Astrocyte (in vitro differentiated cells and primary cell): ENCODE data around the gene IRF1. TPM values are rescaled to one million over a fixed set of nuclear protein-coding genes. Genes with fewer than 3 reads are reported as not detected.

Experiments used
- DNase-seq: peaks from one replicate; pipeline ENCODE4 v3.0.0-alpha.2; 2010; ENCODE audit warnings: low read depth
- FAIRE-seq: peaks from 2 replicates; lab custom pipeline; 2011; peaks lifted over from hg19 to GRCh38; lab: Jason Lieb, UNC
- H2AFZ ChIP-seq: 2 replicates; pipeline ENCODE4 v1.6.0; 2012; ENCODE audit warnings: low read depth, low read length, inconsistent platforms
- H3K27ac ChIP-seq: 2 replicates; pipeline ENCODE4 v1.5.1; 2011; ENCODE audit warnings: low read depth, low read length, inconsistent platforms
- H3K27me3 ChIP-seq: 2 replicates; pipeline ENCODE4 v1.6.0; 2011; ENCODE audit warnings: low read length, inconsistent platforms; ENCODE audit not compliant: insufficient read depth
- H3K36me3 ChIP-seq: 2 replicates; pipeline ENCODE4 v1.5.1; 2011; ENCODE audit warnings: low read length, inconsistent platforms; ENCODE audit not compliant: insufficient read depth
- H3K4me1 ChIP-seq: 2 replicates; pipeline ENCODE4 v1.5.1; 2011; ENCODE audit warnings: low read length, inconsistent platforms; ENCODE audit not compliant: insufficient read depth
- H3K4me2 ChIP-seq: 2 replicates; pipeline ENCODE4 v1.6.0; 2012; ENCODE audit warnings: low read length, inconsistent platforms
- H3K4me3 ChIP-seq: 2 replicates; pipeline ENCODE4 v1.5.1; 2011; ENCODE audit warnings: low read depth, mild to moderate bottlenecking, low read length, inconsistent platforms; ENCODE audit not compliant: insufficient read depth
- H3K79me2 ChIP-seq: 2 replicates; pipeline ENCODE4 v1.6.0; 2012; ENCODE audit warnings: mild to moderate bottlenecking, low read length, inconsistent platforms; ENCODE audit not compliant: insufficient read depth
- H3K9ac ChIP-seq: 2 replicates; pipeline ENCODE4 v1.6.0; 2012; ENCODE audit warnings: mild to moderate bottlenecking, low read length, inconsistent platforms
- H3K9me3 ChIP-seq: 2 replicates; pipeline ENCODE4 v1.5.1; 2012; ENCODE audit warnings: low read depth, mild to moderate bottlenecking, low read length, inconsistent platforms; ENCODE audit not compliant: insufficient read depth
- H4K20me1 ChIP-seq: 2 replicates; pipeline ENCODE4 v1.6.0; 2012; ENCODE audit warnings: low read length, inconsistent platforms; ENCODE audit not compliant: insufficient read depth
- H3K27ac Mint-ChIP-seq: one replicate; pipeline ENCODE4 v1.8.0; 2021; ENCODE audit warnings: mild to moderate bottlenecking, mixed read lengths; ENCODE audit not compliant: unreplicated experiment
- H3K27me3 Mint-ChIP-seq: one replicate; pipeline ENCODE4 v1.8.0; 2021; ENCODE audit warnings: low read depth, mixed read lengths; ENCODE audit not compliant: unreplicated experiment
- H3K36me3 Mint-ChIP-seq: one replicate; pipeline ENCODE4 v1.8.0; 2021; ENCODE audit warnings: low read depth, mixed read lengths; ENCODE audit not compliant: unreplicated experiment
- H3K4me1 Mint-ChIP-seq: one replicate; pipeline ENCODE4 v1.8.0; 2021; ENCODE audit warnings: low read depth, mixed read lengths; ENCODE audit not compliant: unreplicated experiment
- H3K4me3 Mint-ChIP-seq: one replicate; pipeline ENCODE4 v1.8.0; 2021; ENCODE audit warnings: mild to moderate bottlenecking, moderate library complexity, mixed read lengths; ENCODE audit not compliant: unreplicated experiment
- H3K9me3 Mint-ChIP-seq: one replicate; pipeline ENCODE4 v1.8.0; 2021; ENCODE audit warnings: mild to moderate bottlenecking, mixed read lengths; ENCODE audit not compliant: unreplicated experiment
- CTCF ChIP-seq: IDR thresholded peaks from 2 replicates; pipeline ENCODE4 v1.5.1; 2011; ENCODE audit warnings: low read depth, mild to moderate bottlenecking, inconsistent platforms, low read length, moderate library complexity; ENCODE audit not compliant: insufficient read depth
- EZH2 ChIP-seq: IDR thresholded peaks from 2 replicates; pipeline ENCODE4 v1.6.1; 2012; ENCODE audit warnings: mild to moderate bottlenecking, low read length, inconsistent platforms; ENCODE audit not compliant: insufficient read depth
- total RNA-seq: library from RNA; stranded (reverse); gene quantifications from 2 replicates; pipeline ENCODE4 v1.2.1, GENCODE V29; 2021

The IRF1 gene
- total RNA-seq, 1 donor from 2014 or later = 39.7 TPM

- H3K4me1 ChIP-seq = no peaks in the 10 kb centered on the region
- DNase-seq = no peak
- peaks cover 13% of the 10 kb centered on the region for H3K36me3 ChIP-seq
- H3K4me2 ChIP-seq = no peak overlapping the region
- no peaks in the 10 kb centered on the region for H3K79me2 ChIP-seq
- H3K27ac ChIP-seq = no peak overlapping the region
- no peak for FAIRE-seq
- H3K27me3 Mint-ChIP-seq = no peaks in the 10 kb centered on the region
- H3K27me3 ChIP-seq = no peaks in the 10 kb centered on the region
- no peaks in the 10 kb centered on the region for H3K9me3 ChIP-seq
- peaks cover 10% of the 10 kb centered on the region for H4K20me1 ChIP-seq
- H3K4me3 ChIP-seq = no peak overlapping the region
- no peak overlapping the region for H3K9ac ChIP-seq
- no peak overlapping the region for H3K4me3 Mint-ChIP-seq
- peaks cover 26% of the 10 kb centered on the region for H3K36me3 Mint-ChIP-seq
- peaks cover 12% of the 10 kb centered on the region for H3K4me1 Mint-ChIP-seq
- no peak overlapping the region for H3K27ac Mint-ChIP-seq
- H2AFZ ChIP-seq = no peak overlapping the region
- no peaks in the 10 kb centered on the region for H3K9me3 Mint-ChIP-seq
- TF ChIP-seq CTCF (no peak), EZH2 (no peak)
These were observed 10.5 kb downstream of the IRF1 start for GRCh38 chr5:132480042-132480441.

GRCh38 chr5:132479111-132479951 lies 11.2 kb downstream of the IRF1 start:
- H3K4me2 ChIP-seq = no peak overlapping the region
- Mint-ChIP-seq H3K27me3 (no peaks in the 10 kb centered on the region), H3K9me3 (no peaks in the 10 kb centered on the region), H3K4me1 (peaks cover 17% of the 10 kb centered on the region), H3K4me3 (no peak overlapping the region), H3K27ac (no peak overlapping the region), H3K36me3 (peaks cover 24% of the 10 kb centered on the region)
- H3K79me2 ChIP-seq = no peaks in the 10 kb centered on the region
- H3K4me3 ChIP-seq = no peak overlapping the region
- no peaks in the 10 kb centered on the region for H3K9me3 ChIP-seq
- no peak overlapping the region for H3K27ac ChIP-seq
- no peaks in the 10 kb centered on the region for H3K27me3 ChIP-seq
- no peak for TF ChIP-seq EZH2
- no peak for TF ChIP-seq CTCF
- H3K9ac ChIP-seq = no peak overlapping the region
- H4K20me1 ChIP-seq = peaks cover 6% of the 10 kb centered on the region
- H2AFZ ChIP-seq = no peak overlapping the region
- FAIRE-seq (no peak), DNase-seq (no peak)
- H3K36me3 ChIP-seq = peaks cover 13% of the 10 kb centered on the region
- no peaks in the 10 kb centered on the region for H3K4me1 ChIP-seq

- no peak overlapping the region for H3K4me3 ChIP-seq
- Mint-ChIP-seq H3K27me3 (no peaks in the 10 kb centered on the region), H3K9me3 (no peaks in the 10 kb centered on the region), H3K4me3 (no peak overlapping the region), H3K4me1 (peaks cover 17% of the 10 kb centered on the region), H3K27ac (peak overlapping the region; percentile 47), H3K36me3 (peaks cover 18% of the 10 kb centered on the region)
- no peaks in the 10 kb centered on the region for H3K79me2 ChIP-seq
- no peak for FAIRE-seq
- H3K9ac ChIP-seq = no peak overlapping the region
- no peak for DNase-seq
- H3K9me3 ChIP-seq = no peaks in the 10 kb centered on the region
- no peaks in the 10 kb centered on the region for H3K27me3 ChIP-seq
- H3K36me3 ChIP-seq = peaks cover 6% of the 10 kb centered on the region
- no peak overlapping the region for H2AFZ ChIP-seq
- no peaks in the 10 kb centered on the region for H4K20me1 ChIP-seq
- no peaks in the 10 kb centered on the region for H3K4me1 ChIP-seq
- no peak overlapping the region for H3K27ac ChIP-seq
- H3K4me2 ChIP-seq = no peak overlapping the region
- TF ChIP-seq CTCF = no peak
- TF ChIP-seq EZH2 = no peak
These were observed 12.2 kb downstream of the IRF1 start for GRCh38 chr5:132478366-132478871.
